Ammon's horn (tissue), 1 donor: ENCODE results near the gene TBC1D22A.
A peak's percentile ranks its signal among the peaks of the same experiment; 100 is the strongest.

Experiments used
- DNase-seq: peaks from one replicate; pipeline ENCODE4 v3.0.0-alpha.2; 2016; ENCODE audit warnings: low spot score

TBC1D22A gene

GRCh38 chr22:46737105-46737975, 25.1 kb upstream of the TBC1D22A start:
- no peak for DNase-seq

GRCh38 chr22:46737976-46738646, 24.3 kb upstream of the TBC1D22A start, which contains the start of gene CERK:
TSS of gene CERK (minus strand) at chr22:46738252. CDS start at chr22:46738148, 104 bp downstream.
- peak; percentile 82 for DNase-seq

GRCh38 chr22:46738647-46739093, 23.8 kb upstream of the TBC1D22A start:
- no peak for DNase-seq

GRCh38 chr22:46739094-46739870, 23.2 kb upstream of the TBC1D22A start:
- peak; percentile 50 for DNase-seq

GRCh38 chr22:46740910-46741780, 21.3 kb upstream of the TBC1D22A start:
- no peak for DNase-seq

GRCh38 chr22:46741974-46742519, 20.4 kb upstream of the TBC1D22A start:
- no peak for DNase-seq

- DNase-seq, result no peak
Measured at GRCh38 chr22:46742576-46743221, 19.8 kb upstream of the TBC1D22A start.

GRCh38 chr22:46744581-46744980, 17.9 kb upstream of the TBC1D22A start:
- no peak for DNase-seq

- DNase-seq, result no peak
Measured at GRCh38 chr22:46746192-46746591, 16.3 kb upstream of the TBC1D22A start.

GRCh38 chr22:46746620-46747019, 15.8 kb upstream of the TBC1D22A start:
- DNase-seq, result no peak

- no peak for DNase-seq
Measured at GRCh38 chr22:46747646-46748045, 14.8 kb upstream of the TBC1D22A start.

GRCh38 chr22:46748206-46748907, 14.1 kb upstream of the TBC1D22A start:
- DNase-seq, result no peak

GRCh38 chr22:46748908-46749675, 13.4 kb upstream of the TBC1D22A start:
- DNase-seq, result no peak

- DNase-seq, result no peak
Measured at GRCh38 chr22:46749682-46750529, 12.5 kb upstream of the TBC1D22A start.

GRCh38 chr22:46750530-46750800, 12.0 kb upstream of the TBC1D22A start:
- no peak for DNase-seq

GRCh38 chr22:46750863-46751443, 11.5 kb upstream of the TBC1D22A start:
- no peak for DNase-seq

GRCh38 chr22:46752286-46752987, 10.0 kb upstream of the TBC1D22A start:
- no peak for DNase-seq

- no peak for DNase-seq
Measured at GRCh38 chr22:46752988-46753310, 9.5 kb upstream of the TBC1D22A start.
